ENCODE results near the gene ZNF302.
"Not testable (repeated sequence)": the region's sequence is repeated elsewhere in the genome, so short reads cannot be mapped to it uniquely, and the experiment has no call there.

ZNF302 gene

GRCh38 chr19:34673590-34673989 lies 3.9 kb upstream of the ZNF302 start:
- DNase-seq (ENCODE audit: low spot score) = no peak

GRCh38 chr19:34675250-34675649 lies 2.2 kb upstream of the ZNF302 start:
- DNase-seq (ENCODE audit: low spot score) = no peak

DNA sequence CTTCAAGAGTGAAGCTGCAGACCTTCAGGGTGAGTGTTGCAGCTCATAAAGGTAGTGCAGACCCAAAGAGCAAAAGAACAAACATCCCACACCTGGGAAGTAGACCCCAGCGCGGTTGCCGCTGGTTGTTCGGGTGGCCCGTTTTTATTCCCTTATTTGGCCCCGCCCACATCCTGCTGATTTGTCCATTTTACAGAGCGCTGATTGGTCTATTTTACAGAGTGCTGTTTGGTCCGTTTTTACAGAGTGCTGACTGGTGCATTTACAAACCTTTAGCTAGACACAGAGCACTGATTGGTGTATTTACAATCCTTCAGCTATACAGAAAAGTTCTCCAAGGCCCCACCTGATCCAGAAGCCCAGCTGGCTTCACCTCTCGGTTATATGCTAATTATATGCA lies 1.6 kb upstream of the ZNF302 start:
- no peak for DNase-seq (ENCODE audit: low spot score)

DNA sequence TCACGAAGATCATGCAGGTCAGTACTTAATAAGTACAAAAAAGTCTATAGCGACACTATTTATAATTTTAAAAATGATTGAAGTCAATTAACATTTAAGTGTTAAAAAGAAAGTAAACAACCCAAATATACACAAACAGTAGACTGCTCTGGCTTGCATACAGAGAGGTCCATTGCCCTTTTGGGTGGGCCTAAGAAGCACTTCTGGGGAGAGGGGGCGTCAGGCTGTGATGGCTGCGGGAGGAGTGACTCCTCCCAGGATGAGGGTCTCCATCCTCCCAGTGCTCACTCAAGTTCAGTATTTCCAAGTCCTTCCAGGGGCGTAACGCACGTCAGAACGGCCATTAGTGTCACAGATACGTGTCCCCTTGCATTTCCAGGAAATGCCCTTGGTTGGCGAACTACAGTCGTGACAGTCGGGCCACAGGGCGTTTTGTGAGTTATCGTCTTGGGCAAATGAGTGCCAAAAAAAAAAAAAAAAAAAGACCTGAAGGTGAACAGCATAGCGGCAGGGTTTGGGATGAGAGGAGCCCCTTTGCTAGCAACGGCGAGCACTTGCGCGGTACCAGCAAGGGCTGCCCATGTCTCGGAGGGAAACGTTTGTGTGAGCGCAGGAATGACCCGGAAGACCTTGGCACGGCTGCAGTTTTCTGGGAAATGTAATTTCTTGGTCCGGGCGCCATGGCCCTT lies 637 bp upstream of the ZNF302 start, which contains the start of gene SCGB2B2:
Gene SCGB2B2, minus strand, starts transcription at position 463 of the 689 bp plus-strand sequence. CDS start 82,596 bp downstream, outside the sequence.
- peak; percentile 94 for DNase-seq (ENCODE audit: low spot score)

DNA sequence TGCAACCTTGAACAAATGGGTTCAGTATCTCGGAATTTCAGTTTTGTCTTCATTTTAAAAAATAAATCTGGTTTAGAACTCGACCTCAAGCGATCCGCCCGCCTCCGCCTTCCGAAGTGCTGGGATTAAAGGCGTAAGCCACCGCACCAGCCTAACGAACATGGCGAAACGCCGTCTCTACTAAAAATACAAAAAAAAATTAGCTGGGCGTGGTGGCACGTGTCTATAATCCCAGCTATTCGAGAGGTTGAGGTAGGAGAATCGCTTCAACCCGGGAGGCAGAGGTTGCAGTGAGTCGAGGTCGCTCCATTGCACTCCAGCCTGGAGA lies 571 bp downstream of the ZNF302 start:
- no peak for DNase-seq (ENCODE audit: low spot score)

- no peak for DNase-seq (ENCODE audit: low spot score)
Measured at GRCh38 chr19:34678421-34678820, 943 bp downstream of the ZNF302 start.

GRCh38 chr19:34681478-34681877 lies 4.0 kb downstream of the ZNF302 start:
- no peak for DNase-seq (ENCODE audit: low spot score)

DNA sequence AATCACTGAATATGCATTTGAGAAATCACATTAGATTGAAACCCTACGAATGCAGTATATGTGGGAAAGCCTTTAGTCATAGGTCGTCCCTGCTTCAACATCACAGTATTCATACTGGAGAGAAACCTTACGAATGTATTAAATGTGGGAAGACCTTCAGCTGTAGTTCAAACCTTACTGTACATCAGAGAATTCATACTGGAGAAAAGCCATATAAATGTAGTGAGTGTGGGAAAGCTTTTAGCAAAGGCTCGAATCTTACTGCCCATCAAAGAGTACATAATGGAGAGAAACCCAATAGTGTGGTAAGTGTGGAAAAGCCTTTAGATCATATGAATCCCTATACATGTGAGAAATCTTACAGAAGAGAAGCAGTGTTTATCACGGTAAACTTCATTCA lies 7.8 kb downstream of the ZNF302 start:
- not testable (repeated sequence) for DNase-seq (ENCODE audit: low spot score)

- DNase-seq (ENCODE audit: low spot score) = no peak
Measured at GRCh38 chr19:34686455-34686854, 9.0 kb downstream of the ZNF302 start.

GRCh38 chr19:34687348-34687747 lies 9.9 kb downstream of the ZNF302 start:
- DNase-seq (ENCODE audit: low spot score) = no peak

DNA sequence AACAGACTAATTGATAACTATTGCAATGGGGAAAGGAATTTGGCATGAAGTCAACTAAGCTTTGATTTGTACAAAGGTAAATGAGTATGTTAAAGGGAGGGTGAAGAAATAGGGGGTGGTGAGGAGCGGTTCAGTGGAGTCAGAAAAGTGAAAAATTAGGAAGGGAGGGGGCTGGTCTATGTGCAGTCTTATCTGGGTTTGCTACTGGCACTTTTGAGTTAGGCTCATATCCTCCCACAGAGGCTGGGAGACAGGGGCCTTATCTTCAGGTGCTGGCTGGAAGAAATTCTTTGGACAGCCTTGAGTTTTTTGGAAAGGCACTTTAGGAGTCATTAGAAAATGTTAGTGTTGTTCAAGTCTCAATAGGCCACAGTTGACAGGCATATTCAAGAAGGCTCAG lies 11.1 kb downstream of the ZNF302 start:
- no peak for DNase-seq (ENCODE audit: low spot score)

GRCh38 chr19:34690372-34690771 lies 12.9 kb downstream of the ZNF302 start:
- DNase-seq (ENCODE audit: low spot score) = no peak

DNA sequence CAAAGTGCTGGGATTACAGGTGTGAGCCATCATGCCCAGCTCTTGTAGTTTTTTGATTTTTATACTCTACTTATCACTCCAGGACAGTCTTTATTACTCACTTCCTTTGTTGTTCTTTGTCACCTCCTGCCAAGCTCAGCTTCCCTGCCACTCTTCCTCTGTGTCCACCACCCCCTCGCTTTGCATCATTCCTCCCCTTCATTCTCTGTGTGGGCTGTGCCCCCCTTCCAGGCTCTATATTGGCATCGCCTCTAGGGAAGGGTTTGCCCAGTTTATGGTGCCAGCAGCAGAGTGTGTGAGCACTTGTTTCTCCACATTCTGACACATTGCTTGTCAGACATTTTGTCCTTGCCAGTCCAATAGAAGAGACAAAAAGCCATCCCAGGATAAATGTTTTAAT lies 15.1 kb downstream of the ZNF302 start:
- DNase-seq (ENCODE audit: low spot score) = peak; percentile 12

DNA sequence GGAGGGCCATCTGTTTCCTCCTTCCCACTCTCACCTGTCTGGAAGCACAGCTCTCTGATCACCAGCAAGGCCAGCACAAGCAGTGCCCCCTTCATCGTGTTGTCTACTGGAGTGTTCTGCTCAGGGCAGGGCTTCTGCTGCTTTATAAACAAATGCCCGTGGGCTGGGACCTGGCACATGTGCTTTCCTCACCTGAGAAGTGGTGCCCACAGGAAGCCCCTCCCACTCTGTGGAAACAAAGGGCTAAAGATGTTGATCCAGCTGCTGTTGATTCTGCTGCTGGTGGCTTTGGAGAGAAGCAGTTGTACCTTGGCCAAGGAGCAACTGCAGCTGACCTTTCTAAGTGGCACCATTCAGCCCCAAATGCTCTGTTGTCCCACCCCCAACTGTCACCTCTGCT lies 30.2 kb downstream of the ZNF302 start:
- no peak for DNase-seq (ENCODE audit: low spot score)

GRCh38 chr19:34711890-34712289 lies 34.4 kb downstream of the ZNF302 start:
- no peak for DNase-seq (ENCODE audit: low spot score)

DNA sequence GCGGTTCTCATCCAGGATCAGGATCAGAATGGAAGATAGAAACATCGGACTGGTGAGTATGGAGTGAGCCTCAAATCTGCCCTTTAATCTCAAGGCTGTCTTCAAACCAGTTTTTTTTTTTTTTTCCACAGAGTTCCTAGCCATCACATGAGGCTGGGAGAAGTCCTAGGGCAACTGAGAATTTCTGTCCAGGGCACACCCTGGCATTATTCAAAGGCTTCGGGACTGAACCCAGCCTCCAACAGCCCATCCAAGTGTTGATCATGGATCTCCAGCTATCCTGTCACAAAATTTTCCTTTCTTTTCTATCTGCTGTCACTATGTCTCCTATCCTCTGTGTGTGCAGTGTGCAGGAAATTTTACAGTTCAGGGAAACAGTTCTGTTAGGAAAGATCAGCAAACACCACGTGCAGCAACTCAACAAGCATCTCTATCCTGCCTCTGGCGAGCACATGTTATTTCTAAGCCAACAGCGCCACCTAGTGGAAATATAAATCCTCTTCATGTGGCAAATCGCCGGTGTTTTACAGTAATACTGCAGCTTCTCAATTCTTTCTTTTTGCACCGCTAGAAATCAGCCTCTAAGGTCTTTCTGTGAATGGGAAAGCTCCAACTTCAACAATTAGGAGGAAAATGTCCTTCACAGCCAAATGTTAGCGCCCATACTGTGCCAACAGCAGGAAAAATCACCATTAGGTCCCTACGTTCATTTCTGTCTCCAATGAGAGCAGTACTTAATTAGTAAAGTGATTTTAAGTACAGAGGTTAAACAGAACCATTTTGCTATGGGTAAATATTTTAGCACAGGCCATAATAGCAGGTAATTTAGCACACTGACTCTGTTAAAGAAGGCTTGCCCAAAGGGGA lies 35.1 kb downstream of the ZNF302 start:
- DNase-seq (ENCODE audit: low spot score) = peak; percentile 87

DNA sequence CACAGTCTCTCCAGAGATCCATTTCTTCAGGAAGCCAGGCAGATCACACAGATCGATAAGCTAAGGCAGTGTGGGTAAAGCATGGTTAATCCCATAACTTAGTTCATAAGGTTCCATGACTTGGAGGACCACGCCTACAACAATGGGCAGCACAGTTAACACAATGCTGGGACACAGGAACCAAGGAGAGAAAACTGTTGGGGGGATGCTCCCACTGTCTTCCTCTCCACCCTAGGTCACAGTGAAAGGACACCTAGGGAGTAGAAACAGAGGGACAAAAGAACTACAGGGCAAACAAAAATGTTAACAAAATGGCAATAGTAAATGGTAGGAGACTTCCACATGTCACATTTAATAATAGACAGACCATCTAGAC lies 35.8 kb downstream of the ZNF302 start:
- no peak for DNase-seq (ENCODE audit: low spot score)

GRCh38 chr19:34715357-34715756 lies 37.9 kb downstream of the ZNF302 start:
- no peak for DNase-seq (ENCODE audit: low spot score)

DNA sequence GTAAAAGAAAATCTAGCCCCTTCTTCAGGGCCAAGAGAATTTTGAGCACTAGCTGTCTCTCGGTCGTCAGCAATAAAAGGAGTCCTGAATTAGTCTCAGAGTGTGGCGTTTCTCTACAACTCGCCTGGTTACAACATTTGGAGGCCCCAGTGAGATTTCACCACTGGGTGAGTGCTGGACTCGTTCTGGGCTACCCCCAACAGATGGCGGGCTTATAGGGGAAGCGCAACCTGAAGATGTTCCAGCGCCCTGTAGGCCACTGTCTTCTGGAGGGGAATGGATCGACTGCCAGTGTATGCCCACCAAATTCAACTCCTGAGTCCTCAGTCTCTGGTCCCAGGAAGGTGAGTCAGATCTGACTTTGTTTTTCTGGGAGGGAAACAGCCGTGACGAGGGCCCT lies 44.9 kb downstream of the ZNF302 start:
- DNase-seq (ENCODE audit: low spot score) = no peak

DNA sequence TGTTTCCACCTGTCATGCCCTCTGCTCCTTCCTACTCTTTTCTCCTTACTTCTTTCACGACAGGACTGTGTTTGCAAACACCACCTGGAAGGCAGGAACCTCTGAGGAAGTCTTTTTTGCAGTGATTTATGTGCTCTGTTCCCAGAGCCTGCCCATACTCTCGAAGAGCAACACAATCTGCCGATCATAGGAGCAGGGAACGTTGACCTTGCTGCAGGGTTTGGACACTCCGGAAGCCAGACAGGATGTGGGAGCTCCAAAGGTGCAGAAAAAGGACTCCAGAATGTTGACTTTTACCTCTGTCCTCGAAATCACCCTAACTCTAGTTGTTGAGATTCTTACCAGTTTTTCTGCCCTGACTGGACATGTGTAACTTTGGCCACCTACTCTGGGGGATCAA lies 47.9 kb downstream of the ZNF302 start:
- no peak for DNase-seq (ENCODE audit: low spot score)

- DNase-seq (ENCODE audit: low spot score) = no peak
Measured at GRCh38 chr19:34731019-34731829, 53.7 kb downstream of the ZNF302 start.

GRCh38 chr19:34731964-34732363 lies 54.5 kb downstream of the ZNF302 start:
- no peak for DNase-seq (ENCODE audit: low spot score)

Measured in Ammon's horn (tissue), 1 donor.